OCI-LY3 (cell line): Measurements from ENCODE around the gene MAST2.

Experiments used
- CTCF ChIP-seq: fragments of 200-600, 300-600 bp; sonication (generic); IDR thresholded peaks from 2 replicates; pipeline ENCODE4 v1.5.1; 2014; ENCODE audit warnings: antibody characterized with exemption, low read length, low read depth
- EZH2phosphoT487 ChIP-seq: fragments of 200-600 bp; shearing (Covaris generic); IDR thresholded peaks from 2 replicates; pipeline ENCODE4 v1.6.1; 2018; ENCODE audit warnings: antibody characterized with exemption, mixed run types, low read depth

GRCh38 chr1:45958317-45958716, 154.9 kb downstream of the MAST2 start:
- TF ChIP-seq CTCF: no peak
- TF ChIP-seq EZH2phosphoT487: no peak
